ENCODE measurements around the gene INPP5E.
"Not testable (repeated sequence)": the region's sequence is repeated elsewhere in the genome, so short reads cannot be mapped to it uniquely, and the experiment has no call there.

INPP5E gene

GRCh38 chr9:136432591-136432990 is 7.1 kb downstream of the INPP5E start:
- H3K36me3 ChIP-seq (ENCODE audit: insufficient read depth, low read length): no peaks in the 10 kb centered on the region; the same call in 1 of the 2 replicates
- no peaks in the 10 kb centered on the region for H3K9me3 ChIP-seq (ENCODE audit: control insufficient read depth, insufficient read depth, low read length)
- no peak overlapping the region for H3K9ac ChIP-seq (ENCODE audit: low read depth, low read length)
- H3K4me1 ChIP-seq (ENCODE audit: insufficient read depth, low read length): peaks cover 2% of the 10 kb centered on the region; the same call in 1 of the 2 replicates

- Histone ChIP-seq H3K36me3 (ENCODE audit: insufficient read depth, low read length) (no peaks in the 10 kb centered on the region; the same call in 1 of the 2 replicates), H3K9me3 (ENCODE audit: control insufficient read depth, insufficient read depth, low read length) (no peaks in the 10 kb centered on the region), H3K4me1 (ENCODE audit: insufficient read depth, low read length) (no peaks in the 10 kb centered on the region), H3K9ac (ENCODE audit: low read depth, low read length) (no peak overlapping the region)
Observed at GRCh38 chr9:136431782-136432350, 7.8 kb downstream of the INPP5E start.

GRCh38 chr9:136430588-136431234 is 8.9 kb downstream of the INPP5E start:
- Histone ChIP-seq H3K9me3 (ENCODE audit: control insufficient read depth, insufficient read depth, low read length) (no peaks in the 10 kb centered on the region), H3K36me3 (ENCODE audit: insufficient read depth, low read length) (no peaks in the 10 kb centered on the region; the same call in 1 of the 2 replicates), H3K4me1 (ENCODE audit: insufficient read depth, low read length) (no peaks in the 10 kb centered on the region), H3K9ac (ENCODE audit: low read depth, low read length) (no peak overlapping the region)

DNA sequence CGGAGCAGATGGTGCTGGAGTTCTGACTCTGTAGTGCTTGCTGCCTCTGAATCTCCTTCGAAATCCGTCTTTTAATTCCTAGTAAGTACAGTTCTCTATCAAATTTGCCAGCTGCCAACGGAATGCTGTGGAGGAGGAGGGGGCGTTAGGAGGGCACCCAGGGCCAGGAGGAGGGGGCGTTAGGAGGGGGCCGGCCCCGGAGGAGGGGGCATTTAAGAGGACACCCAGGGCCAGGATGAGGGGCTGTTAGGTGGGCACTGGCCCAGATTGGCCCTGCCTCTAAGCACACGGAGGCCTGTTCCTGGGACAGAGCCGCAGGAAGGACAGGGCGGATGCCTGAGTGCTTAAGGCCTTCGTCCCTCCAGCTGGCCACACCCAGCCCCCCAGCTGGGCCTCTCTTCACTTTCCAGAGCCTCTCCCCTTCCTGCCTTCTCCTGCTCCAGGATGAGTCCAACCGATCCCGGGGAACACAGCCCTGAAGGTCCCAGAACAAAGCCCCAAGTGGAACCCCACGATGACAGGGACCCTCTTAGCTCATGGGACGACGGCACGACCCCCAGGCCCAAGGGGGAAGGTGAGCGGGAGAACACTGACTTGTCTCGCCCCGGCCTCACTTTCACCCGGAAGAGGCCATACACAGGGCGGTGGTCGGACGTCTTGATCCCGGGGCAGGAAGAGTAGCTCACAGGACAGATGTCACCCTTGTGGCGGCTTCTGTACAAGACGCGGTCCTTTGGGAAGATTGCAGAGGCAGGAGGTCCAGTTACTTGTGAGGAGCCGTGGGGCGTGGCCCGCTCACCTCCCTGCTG is 9.8 kb downstream of the INPP5E start:
- no peaks in the 10 kb centered on the region for H3K9me3 ChIP-seq (ENCODE audit: control insufficient read depth, insufficient read depth, low read length)
- no peaks in the 10 kb centered on the region; the same call in 1 of the 2 replicates for H3K36me3 ChIP-seq (ENCODE audit: insufficient read depth, low read length)
- no peaks in the 10 kb centered on the region for H3K4me1 ChIP-seq (ENCODE audit: insufficient read depth, low read length)
- H3K9ac ChIP-seq (ENCODE audit: low read depth, low read length): no peak overlapping the region

- H3K9me3 ChIP-seq (ENCODE audit: control insufficient read depth, insufficient read depth, low read length): no peaks in the 10 kb centered on the region
- H3K36me3 ChIP-seq (ENCODE audit: insufficient read depth, low read length): peaks cover 5% of the 10 kb centered on the region; the same call in 1 of the 2 replicates
- H3K4me1 ChIP-seq (ENCODE audit: insufficient read depth, low read length): no peaks in the 10 kb centered on the region
- no peak overlapping the region for H3K9ac ChIP-seq (ENCODE audit: low read depth, low read length)
Observed at GRCh38 chr9:136429075-136429628, 10.5 kb downstream of the INPP5E start.

DNA sequence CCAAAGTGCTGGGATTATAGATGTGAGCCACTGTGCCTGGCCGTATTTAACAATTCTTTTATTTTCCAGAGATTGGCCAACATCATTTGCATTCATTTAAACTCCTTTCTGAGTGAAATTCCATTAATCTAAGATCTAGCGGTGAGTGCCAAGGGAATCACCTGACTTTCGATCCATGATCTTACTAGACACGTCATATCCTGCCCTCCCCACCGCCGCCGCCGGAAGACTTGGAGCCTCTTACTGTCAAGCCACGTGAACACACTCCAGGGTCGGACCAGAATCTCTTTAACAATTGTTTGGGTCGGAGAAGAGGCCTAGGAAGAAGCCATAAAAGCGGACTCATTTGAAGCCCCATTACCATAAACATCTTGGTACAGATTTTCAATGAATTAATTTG is 12.9 kb downstream of the INPP5E start:
- H3K4me1 ChIP-seq (ENCODE audit: insufficient read depth, low read length): no peaks in the 10 kb centered on the region
- H3K9me3 ChIP-seq (ENCODE audit: control insufficient read depth, insufficient read depth, low read length): no peaks in the 10 kb centered on the region
- peaks cover 9% of the 10 kb centered on the region for H3K36me3 ChIP-seq (ENCODE audit: insufficient read depth, low read length)
- H3K9ac ChIP-seq (ENCODE audit: low read depth, low read length): no peak overlapping the region

GRCh38 chr9:136425367-136425766 is 14.3 kb downstream of the INPP5E start:
- H3K36me3 ChIP-seq (ENCODE audit: insufficient read depth, low read length): peaks cover 12% of the 10 kb centered on the region

GRCh38 chr9:136424750-136425362 is 14.8 kb downstream of the INPP5E start:
- Histone ChIP-seq H3K9me3 (ENCODE audit: control insufficient read depth, insufficient read depth, low read length) (no peaks in the 10 kb centered on the region), H3K4me1 (ENCODE audit: insufficient read depth, low read length) (no peaks in the 10 kb centered on the region), H3K9ac (ENCODE audit: low read depth, low read length) (no peak overlapping the region), H3K36me3 (ENCODE audit: insufficient read depth, low read length) (peaks cover 12% of the 10 kb centered on the region)

More at GRCh38 chr9:136425367-136425766, 14.3 kb downstream of the INPP5E start:
- H3K9ac ChIP-seq (ENCODE audit: low read depth, low read length); H3K4me1 ChIP-seq (ENCODE audit: insufficient read depth, low read length); H3K9me3 ChIP-seq (ENCODE audit: control insufficient read depth, insufficient read depth, low read length): not testable (repeated sequence)

DNA sequence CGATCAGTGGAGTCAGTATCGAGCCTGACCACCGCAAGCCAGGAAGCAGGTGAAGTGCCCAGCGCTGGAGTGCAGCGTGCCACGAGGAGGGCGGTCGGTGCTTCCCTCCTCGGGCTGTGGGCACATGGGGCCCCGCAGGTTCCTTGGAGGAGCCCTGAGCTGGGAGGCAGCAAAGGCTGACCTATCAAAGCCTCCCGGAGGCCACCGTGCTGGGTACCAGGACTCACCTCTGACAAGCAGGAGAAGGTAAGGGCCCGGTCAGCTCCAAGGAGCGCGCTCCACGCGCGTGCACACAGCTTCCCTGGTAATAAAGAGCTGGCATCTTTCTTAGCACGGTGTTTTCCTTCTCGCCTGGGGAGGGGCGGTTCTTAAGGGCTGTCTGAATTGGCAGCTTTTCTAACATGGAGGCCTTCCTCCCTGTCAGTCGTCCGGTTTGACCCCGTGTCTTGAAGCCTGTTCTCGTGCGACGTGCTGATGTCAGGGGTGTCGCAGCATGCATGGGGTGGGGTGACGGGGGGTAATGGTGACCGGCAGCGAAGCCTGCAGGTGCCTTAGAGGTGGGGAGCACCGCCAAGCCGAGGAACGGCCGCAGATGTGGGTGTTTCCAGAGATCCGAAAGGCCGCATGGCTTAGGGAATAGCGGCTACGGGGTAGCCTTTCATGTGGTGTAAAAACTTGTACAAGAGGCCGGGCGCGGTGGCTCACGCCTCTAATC is 16.1 kb downstream of the INPP5E start:
- Histone ChIP-seq H3K9ac (ENCODE audit: low read depth, low read length) (no peak overlapping the region), H3K4me1 (ENCODE audit: insufficient read depth, low read length) (no peaks in the 10 kb centered on the region), H3K9me3 (ENCODE audit: control insufficient read depth, insufficient read depth, low read length) (no peaks in the 10 kb centered on the region), H3K36me3 (ENCODE audit: insufficient read depth, low read length) (peaks cover 17% of the 10 kb centered on the region)

DNA sequence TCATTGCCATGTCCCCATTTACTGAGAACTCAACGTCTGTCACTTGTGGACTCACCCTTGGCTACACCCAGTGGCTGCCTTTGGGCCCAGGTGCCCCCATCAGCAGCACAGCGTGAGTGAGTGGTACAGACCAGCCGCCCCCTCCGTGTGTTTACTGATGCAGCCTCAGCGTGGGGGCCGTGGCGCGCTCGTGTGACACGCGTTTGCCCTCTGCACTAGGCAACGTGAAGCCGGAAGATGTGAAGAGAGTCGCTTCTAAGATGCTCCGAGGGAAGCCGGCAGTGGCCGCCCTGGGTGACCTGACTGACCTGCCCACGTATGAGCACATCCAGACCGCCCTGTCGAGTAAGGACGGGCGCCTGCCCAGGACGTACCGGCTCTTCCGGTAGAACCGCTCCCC is 16.8 kb downstream of the INPP5E start:
- H3K4me1 ChIP-seq (ENCODE audit: insufficient read depth, low read length): no peaks in the 10 kb centered on the region
- H3K36me3 ChIP-seq (ENCODE audit: insufficient read depth, low read length): peaks cover 18% of the 10 kb centered on the region
- H3K9ac ChIP-seq (ENCODE audit: low read depth, low read length): no peak overlapping the region
- H3K9me3 ChIP-seq (ENCODE audit: control insufficient read depth, insufficient read depth, low read length): no peaks in the 10 kb centered on the region

DNA sequence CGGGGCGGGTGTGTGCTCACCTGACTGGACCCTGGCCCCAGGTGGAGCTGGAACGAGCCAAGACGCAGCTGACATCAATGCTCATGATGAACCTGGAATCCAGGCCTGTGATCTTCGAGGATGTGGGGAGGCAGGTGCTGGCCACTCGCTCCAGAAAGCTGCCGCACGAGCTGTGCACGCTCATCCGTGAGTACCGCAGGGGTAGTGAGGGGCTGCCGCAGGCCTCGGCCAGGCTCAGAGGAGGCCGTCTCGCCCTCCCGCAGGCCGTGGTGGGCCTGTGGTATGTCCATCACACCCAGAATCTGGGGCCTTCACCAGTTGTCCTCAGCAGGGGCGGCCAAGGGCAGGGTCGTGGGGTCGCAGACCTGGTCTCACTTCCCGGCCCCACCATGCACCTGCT is 17.9 kb downstream of the INPP5E start:
- H3K36me3 ChIP-seq (ENCODE audit: insufficient read depth, low read length): peaks cover 24% of the 10 kb centered on the region
- no peaks in the 10 kb centered on the region for H3K4me1 ChIP-seq (ENCODE audit: insufficient read depth, low read length)
- no peak overlapping the region for H3K9ac ChIP-seq (ENCODE audit: low read depth, low read length)
- H3K9me3 ChIP-seq (ENCODE audit: control insufficient read depth, insufficient read depth, low read length): no peaks in the 10 kb centered on the region

DNA sequence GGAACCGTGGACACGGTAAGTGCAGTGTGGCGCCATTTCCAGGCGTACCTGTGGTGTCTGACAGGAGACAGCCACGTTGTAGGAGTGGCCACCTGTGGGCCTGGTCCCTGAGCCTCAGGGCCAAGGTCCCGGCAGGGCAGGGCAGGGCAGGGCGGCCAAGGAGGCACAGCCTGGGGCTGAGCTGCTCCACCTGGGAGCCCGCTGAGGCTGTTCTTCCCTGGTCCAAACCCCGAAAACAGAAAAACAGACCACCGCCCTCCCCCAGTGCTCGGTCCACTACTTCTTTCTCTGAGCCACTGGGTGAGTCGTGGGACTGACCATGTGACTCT is 20.6 kb downstream of the INPP5E start:
- H3K9me3 ChIP-seq (ENCODE audit: control insufficient read depth, insufficient read depth, low read length): no peaks in the 10 kb centered on the region
- peaks cover 30% of the 10 kb centered on the region for H3K36me3 ChIP-seq (ENCODE audit: insufficient read depth, low read length)
- H3K9ac ChIP-seq (ENCODE audit: low read depth, low read length): no peak overlapping the region
- H3K4me1 ChIP-seq (ENCODE audit: insufficient read depth, low read length): no peaks in the 10 kb centered on the region

- Histone ChIP-seq H3K4me1 (ENCODE audit: insufficient read depth, low read length) (no peaks in the 10 kb centered on the region), H3K9me3 (ENCODE audit: control insufficient read depth, insufficient read depth, low read length) (no peaks in the 10 kb centered on the region), H3K36me3 (ENCODE audit: insufficient read depth, low read length) (peaks cover 30% of the 10 kb centered on the region), H3K9ac (ENCODE audit: low read depth, low read length) (no peak overlapping the region)
Observed at GRCh38 chr9:136418182-136419091, 21.2 kb downstream of the INPP5E start.

Measured in ES-I3 (cell line).